ENCODE measurements around the gene CATSPERZ.

Gene CATSPERZ

DNA sequence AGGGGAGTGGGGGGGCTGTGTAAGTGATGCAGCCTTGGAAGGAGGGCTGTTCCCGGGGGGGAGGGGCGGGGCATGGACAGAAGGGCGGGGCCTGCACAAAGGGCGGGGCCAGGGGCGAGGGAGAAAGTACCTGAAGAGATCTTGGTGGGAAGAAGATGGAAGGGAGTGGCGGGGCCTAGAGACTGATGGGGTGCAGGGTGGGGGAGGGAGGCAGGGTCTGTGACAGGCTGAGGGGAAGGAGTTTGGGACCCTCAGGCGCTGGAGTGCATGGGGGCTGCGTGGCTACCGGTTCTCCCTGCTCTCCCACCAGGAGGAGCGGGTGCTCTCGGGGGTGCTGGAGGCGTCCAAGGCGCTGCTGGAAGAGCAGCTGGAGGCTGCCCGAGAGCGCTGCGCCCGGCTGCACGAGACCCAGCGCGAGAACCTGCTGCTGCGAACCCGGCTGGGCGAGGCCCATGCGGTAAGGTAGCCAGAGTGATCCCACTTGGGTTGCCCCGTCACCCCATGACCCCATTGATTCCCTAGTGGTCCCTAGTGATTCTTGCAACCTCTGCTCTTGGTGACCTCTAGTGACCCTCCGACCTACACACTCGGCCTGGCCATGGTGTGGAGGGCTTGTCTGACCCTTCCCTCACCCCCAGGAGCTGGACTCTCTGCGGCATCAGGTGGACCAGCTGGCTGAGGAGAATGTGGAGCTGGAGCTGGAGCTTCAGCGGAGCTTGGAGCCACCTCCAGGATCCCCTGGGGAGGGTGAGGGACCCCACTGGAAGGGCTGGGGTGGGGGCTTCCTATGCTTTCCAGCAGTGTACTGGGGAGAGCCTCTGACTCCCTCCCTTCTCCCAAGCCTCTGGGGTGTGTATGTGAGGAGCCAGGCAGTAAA, 42.9 kb downstream of the CATSPERZ start:
- DNase-seq = no peak

DNA sequence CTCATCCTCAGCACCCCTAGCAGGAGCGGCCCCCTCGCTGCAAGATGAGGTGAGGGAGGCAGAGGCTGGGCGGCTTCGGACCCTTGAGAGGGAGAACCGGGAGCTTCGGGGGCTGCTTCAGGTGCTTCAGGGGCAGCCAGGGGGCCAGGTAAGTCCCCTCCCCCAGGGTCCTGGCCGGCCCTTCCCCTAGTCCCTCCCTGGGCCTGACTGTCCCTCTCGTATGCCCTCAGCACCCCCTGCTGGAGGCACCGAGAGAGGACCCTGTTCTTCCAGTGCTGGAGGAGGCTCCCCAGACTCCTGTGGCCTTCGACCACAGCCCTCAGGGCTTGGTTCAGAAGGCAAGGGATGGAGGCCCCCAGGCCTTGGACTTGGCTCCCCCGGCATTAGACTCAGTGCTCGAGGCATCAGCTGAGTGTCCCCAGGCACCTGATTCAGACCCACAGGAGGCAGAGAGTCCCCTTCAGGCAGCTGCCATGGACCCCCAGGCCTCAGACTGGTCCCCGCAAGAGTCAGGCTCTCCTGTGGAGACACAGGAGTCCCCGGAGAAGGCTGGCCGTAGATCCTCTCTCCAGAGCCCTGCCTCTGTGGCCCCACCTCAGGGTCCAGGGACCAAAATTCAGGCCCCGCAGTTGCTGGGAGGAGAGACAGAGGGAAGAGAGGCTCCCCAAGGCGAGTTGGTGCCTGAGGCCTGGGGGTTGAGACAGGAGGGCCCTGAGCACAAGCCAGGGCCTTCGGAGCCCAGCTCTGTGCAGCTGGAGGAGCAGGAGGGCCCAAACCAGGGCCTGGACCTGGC, 43.8 kb downstream of the CATSPERZ start:
- DNase-seq = no peak

DNA sequence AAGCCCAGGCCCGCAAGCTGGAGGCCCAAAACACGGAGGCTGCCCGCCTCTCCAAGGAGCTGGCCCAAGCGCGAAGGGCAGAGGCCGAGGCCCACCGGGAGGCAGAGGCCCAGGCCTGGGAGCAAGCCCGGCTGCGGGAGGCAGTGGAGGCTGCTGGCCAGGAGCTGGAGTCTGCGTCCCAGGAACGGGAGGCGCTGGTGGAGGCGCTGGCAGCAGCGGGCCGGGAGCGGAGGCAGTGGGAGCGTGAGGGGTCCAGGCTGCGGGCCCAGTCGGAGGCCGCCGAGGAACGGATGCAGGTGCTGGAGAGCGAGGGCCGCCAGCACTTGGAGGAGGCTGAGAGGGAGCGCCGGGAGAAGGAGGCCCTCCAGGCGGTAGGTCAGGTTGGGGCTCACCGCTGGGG, 44.6 kb downstream of the CATSPERZ start:
- DNase-seq = no peak

DNA sequence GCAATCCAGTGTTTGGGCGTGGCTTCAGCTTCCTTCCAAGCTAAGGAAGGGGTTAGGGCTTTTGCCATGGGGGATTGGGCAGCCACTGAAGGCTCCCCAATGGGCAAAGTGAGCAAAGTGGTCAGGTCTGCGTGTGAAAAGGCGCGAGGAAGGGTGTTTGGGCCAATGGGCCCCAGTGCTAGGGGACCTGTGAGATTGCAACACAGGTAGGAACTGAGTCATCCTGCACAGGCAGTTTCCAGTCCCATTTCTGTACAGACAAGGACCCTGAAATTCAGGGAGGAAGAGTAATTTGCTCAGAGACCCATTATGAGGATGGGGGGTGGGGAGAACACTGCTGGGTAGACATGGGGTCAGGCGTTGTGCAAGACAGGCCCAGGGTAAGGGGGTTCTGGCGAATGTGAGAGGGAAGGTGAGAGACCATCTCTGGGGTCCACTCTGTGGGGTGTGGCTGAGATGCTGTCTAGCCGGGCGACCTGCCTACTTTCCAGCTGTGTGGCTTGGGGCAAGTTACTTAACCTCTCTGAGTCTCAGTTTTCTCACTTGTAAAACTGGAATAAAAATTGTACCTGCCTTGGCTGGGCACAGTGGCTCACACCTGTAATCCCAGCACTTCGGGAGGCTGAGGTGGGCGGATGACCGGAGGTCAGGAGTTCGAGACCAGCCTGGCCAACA, 47.2 kb downstream of the CATSPERZ start:
- no peak for DNase-seq

DNA sequence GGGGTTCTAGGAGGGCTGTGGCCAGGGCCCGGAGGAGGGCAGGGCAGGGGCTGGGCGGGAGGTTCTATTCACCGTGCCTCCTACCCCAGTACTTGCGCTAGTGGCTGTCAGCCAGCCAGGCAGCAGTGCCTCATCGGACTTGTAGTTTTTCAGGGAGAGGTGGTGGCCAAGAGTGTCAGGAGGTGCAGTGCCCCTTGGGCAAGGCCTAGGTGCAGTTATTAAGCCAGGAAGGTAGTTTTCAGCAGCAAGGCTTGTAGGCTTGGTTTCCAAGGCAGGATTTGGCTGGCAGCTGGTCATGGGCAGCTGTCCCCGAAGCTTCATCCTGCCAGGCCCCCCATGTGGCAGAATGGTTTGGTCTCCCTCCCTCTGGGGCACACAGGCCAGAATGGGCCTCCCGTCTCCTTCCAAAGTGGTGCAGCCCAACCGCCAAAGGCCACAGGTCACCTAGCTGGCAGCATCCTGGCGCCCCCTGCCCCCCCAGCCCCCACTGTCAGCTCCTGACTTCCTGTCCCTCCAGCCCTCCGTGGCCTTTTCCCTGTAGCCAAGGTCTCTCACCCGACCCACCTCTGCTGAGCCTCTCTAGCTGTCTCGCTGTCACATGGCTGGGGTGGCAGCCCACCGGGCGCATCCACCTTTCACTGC, 48.3 kb downstream of the CATSPERZ start:
- no peak for DNase-seq

DNA sequence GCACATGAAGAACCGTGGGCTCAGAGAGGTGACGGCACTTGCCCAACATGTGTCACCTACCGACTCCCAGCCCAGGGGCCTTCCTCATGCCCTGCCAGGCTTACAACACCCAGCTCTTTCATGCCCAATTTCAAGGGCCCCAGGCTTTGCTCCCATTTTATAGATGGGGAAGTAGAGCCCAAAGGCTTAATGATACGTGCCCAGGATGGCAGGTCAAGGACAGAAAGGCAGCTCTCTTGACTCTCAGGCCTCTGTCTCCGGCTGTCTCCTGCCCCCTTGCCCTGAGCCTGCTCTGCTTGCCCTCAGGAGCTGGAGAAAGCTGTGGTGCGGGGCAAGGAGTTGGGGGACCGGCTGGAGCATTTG, 48.8 kb downstream of the CATSPERZ start:
- DNase-seq = no peak

DNA sequence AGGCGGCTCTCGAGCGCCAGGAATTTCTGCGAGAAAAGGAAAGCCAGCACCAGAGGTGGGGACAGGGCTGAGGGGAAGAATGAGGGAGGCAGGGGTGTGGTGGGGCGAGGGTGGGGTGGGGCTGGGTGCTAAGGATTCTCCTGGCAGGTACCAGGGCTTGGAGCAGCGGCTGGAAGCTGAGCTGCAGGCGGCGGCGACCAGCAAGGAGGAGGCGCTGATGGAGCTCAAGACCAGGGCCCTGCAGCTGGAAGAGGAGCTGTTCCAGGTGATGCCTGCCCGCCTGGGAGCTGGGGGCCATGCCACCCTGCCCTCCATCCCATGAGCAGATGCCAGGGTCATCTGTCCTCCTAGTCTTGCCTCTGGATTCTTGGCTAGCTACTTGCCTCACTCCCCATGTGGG, 49.2 kb downstream of the CATSPERZ start:
- DNase-seq = no peak

DNA sequence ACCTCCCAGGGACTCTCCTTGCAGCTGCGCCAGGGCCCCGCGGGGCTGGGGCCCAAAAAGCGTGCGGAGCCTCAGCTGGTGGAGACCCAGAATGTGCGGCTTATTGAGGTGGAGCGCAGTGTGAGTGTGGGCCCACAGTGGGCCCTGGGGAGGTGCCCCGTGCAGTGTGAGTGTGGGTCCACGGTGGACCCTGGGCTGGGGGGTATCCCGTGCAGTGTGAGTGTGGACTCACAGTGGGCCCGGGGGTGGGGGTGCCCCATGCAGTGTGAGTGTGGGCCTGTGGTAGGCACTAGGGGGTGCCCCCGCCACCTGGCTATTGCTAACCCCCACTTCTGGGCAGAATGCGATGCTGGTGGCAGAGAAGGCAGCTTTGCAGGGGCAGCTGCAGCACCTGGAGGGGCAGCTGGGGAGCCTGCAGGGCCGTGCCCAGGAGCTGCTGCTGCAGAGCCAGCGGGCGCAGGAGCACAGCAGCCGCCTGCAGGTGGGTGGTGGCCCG, 51.0 kb downstream of the CATSPERZ start:
- DNase-seq = no peak

DNA sequence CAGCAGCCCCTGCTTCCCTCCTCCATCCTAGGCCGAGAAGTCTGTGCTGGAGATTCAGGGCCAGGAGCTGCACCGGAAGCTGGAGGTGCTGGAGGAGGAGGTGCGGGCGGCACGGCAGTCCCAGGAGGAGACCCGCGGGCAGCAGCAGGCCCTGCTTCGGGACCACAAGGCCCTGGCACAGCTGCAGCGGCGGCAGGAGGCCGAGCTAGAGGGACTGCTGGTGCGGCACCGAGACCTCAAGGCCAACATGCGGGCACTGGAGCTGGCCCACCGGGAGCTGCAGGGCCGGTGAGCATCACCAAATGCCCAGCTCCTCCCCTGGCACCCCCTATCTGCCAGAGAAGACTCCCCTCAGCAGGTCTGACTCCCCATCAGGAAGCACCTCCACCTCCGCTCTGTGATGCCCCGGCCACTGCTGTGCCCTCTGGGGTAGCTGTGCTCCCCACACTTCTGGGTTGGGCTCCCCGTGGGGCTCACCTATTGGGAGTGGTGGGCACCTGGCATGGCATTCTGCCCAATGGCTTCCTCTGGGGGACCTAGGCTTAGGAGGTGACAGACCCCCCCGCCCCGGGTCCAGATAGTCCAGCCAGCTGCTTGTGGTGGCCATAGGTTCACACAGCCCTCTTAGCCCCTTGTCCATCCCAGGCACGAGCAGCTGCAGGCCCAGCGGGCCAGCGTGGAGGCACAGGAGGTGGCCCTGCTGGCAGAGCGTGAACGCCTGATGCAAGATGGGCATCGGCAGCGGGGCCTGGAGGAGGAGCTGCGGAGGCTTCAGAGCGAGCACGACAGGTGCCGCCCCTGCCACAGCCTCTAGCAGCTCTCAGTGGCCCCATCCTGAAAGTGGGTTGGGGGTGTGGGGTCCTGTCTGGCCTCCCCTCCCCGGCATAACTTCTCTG, 52.2 kb downstream of the CATSPERZ start:
- DNase-seq = no peak

DNA sequence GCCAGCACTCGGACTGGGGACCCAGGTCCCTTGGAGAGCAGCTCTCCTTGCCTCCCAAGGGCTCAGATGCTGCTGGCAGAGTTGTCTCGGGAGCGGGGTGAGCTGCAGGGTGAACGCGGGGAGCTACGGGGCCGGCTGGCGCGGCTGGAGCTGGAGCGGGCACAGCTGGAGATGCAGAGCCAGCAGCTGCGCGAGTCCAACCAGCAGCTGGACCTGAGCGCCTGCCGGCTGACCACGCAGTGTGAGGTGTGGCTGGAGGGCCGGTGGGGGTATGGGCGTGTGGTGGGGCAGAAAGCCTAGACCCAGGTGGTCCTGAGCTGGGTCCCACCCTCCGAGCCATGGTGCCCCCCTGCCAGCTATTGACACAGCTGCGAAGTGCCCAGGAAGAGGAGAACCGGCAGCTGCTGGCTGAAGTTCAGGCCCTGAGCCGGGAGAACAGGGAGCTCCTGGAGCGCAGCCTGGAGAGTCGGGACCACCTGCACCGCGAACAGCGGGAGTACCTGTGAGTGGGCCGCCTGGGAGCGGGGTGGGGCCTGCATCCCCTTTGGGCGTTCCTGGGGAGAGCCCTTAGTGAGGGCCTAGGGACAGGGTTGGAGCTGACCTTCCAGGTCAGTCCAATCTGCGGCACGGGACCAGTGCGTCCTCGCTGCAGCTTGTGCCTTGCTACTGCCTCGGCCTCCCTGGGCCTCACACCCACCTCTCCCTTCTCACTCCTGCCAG, 53.0 kb downstream of the CATSPERZ start:
- DNase-seq = no peak

DNA sequence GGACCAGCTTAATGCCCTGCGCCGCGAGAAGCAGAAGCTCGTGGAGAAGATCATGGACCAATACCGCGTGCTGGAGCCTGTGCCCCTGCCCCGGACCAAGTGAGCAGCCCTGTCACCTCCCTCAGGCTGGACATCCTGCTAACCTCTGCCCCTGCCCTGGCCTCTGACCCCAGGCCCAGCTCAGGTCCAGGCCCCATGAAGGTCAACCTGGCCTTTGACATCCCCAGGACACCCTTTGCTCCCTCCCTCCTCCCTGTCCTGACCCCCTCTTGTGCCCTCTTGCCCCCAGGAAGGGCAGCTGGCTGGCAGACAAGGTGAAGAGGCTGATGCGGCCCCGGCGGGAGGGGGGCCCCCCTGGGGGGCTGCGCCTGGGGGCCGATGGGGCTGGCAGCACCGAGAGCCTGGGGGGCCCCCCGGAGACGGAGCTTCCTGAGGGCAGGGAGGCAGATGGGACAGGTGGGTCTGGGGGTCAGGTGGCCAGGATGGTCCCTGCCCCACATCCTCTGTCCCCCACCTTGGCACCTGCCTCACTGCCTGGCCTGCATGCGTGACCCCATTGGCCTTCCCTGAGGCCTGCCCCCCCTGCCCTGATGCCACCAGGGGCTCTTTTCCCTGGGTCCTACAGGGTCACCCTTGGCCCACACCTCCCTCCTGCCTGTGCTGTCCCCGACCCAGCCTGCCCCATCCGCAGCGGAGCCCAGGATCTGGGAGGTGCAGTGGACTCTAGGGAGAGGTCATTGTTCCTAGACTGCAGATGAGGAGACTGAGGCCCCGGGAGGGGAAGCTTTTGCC, 53.8 kb downstream of the CATSPERZ start:
- DNase-seq = no peak

Measured in GOT3 (cell line).